HG03280 (cell line): ENCODE data around the gene DAGLB.
"Not testable (repeated sequence)": the region's sequence is repeated elsewhere in the genome, so short reads cannot be mapped to it uniquely, and the experiment has no call there.

Experiments
- ATAC-seq: cut with Tn5 transposase; IDR thresholded peaks from one replicate; pipeline ENCODE4 v1.9.1; 2021; ENCODE audit warnings: mild to moderate bottlenecking, moderate library complexity; ENCODE audit not compliant: unreplicated experiment

DAGLB gene

GRCh38 chr7:6400243-6401105, 47.3 kb downstream of the DAGLB start:
- ATAC-seq = not testable (repeated sequence)

- no peak for ATAC-seq
Observed at GRCh38 chr7:6399351-6399750, 48.4 kb downstream of the DAGLB start.

GRCh38 chr7:6398943-6399342, 48.8 kb downstream of the DAGLB start:
- ATAC-seq = no peak

GRCh38 chr7:6397759-6398495, 49.8 kb downstream of the DAGLB start:
- ATAC-seq = not testable (repeated sequence)

- ATAC-seq = no peak
Observed at GRCh38 chr7:6395898-6396595, 51.7 kb downstream of the DAGLB start.

GRCh38 chr7:6394114-6394513, 53.6 kb downstream of the DAGLB start:
- ATAC-seq = no peak

- no peak for ATAC-seq
Observed at GRCh38 chr7:6393667-6394056, 54.1 kb downstream of the DAGLB start.

GRCh38 chr7:6392712-6393666, 54.8 kb downstream of the DAGLB start:
- no peak for ATAC-seq

GRCh38 chr7:6389728-6390127, 58.0 kb downstream of the DAGLB start:
- ATAC-seq = no peak

- no peak for ATAC-seq
Observed at GRCh38 chr7:6387734-6388294, 59.9 kb downstream of the DAGLB start.

- no peak for ATAC-seq
Observed at GRCh38 chr7:6386779-6387178, 61.0 kb downstream of the DAGLB start.

GRCh38 chr7:6385909-6386560, 61.7 kb downstream of the DAGLB start:
- no peak for ATAC-seq

GRCh38 chr7:6385110-6385781, 62.5 kb downstream of the DAGLB start:
- no peak for ATAC-seq

- ATAC-seq = no peak
Observed at GRCh38 chr7:6384327-6384726, 63.4 kb downstream of the DAGLB start.

GRCh38 chr7:6382817-6383216, 64.9 kb downstream of the DAGLB start:
- no peak for ATAC-seq

GRCh38 chr7:6381846-6382245, 65.9 kb downstream of the DAGLB start:
- ATAC-seq = not testable (repeated sequence)

GRCh38 chr7:6380310-6381095, 67.3 kb downstream of the DAGLB start:
- no peak for ATAC-seq

GRCh38 chr7:6379886-6380285, 67.9 kb downstream of the DAGLB start:
- ATAC-seq = no peak
